ENCODE data around the gene AUTS2.

- no peak for TF ChIP-seq POLR2A (IDR thresholded peaks at IDR 0.05)
- no peak for TF ChIP-seq CTCF (IDR thresholded peaks at IDR 0.05)
Observed at GRCh38 chr7:69871886-69872569, 273.8 kb downstream of the AUTS2 start.

Measured in thyroid gland (tissue), 4 donors.